MV-4-11 (cell line): Measurements from ENCODE around the gene ERC2.
A peak's percentile ranks its signal among the peaks of the same experiment; 100 is the strongest.

Experiments
- DNase-seq: peaks from one replicate; lab custom pipeline; 2025; lab: John Stamatoyannopoulos, UW

The ERC2 gene

GRCh38 chr3:56424885-56425284 lies 43.4 kb downstream of the ERC2 start:
- DNase-seq: no peak

GRCh38 chr3:56424336-56424735 lies 43.9 kb downstream of the ERC2 start:
- DNase-seq: no peak

- no peak for DNase-seq
Measured at GRCh38 chr3:56423661-56424099, 44.6 kb downstream of the ERC2 start.

GRCh38 chr3:56422316-56422715 lies 46.0 kb downstream of the ERC2 start:
- DNase-seq: no peak

- DNase-seq: no peak
Measured at GRCh38 chr3:56421205-56421604, 47.1 kb downstream of the ERC2 start.

- DNase-seq: no peak
Measured at GRCh38 chr3:56415652-56416051, 52.6 kb downstream of the ERC2 start.

- DNase-seq: no peak
Measured at GRCh38 chr3:56413911-56414310, 54.4 kb downstream of the ERC2 start.

- DNase-seq: no peak
Measured at GRCh38 chr3:56411166-56411565, 57.1 kb downstream of the ERC2 start.

GRCh38 chr3:56410576-56410975 lies 57.7 kb downstream of the ERC2 start:
- DNase-seq: no peak

GRCh38 chr3:56409790-56410189 lies 58.5 kb downstream of the ERC2 start:
- DNase-seq: no peak

- no peak for DNase-seq
Measured at GRCh38 chr3:56408761-56409196, 59.5 kb downstream of the ERC2 start.

- DNase-seq: no peak
Measured at GRCh38 chr3:56406826-56407515, 61.3 kb downstream of the ERC2 start.

- no peak for DNase-seq
Measured at GRCh38 chr3:56404884-56405283, 63.4 kb downstream of the ERC2 start.

- DNase-seq: no peak
Measured at GRCh38 chr3:56398659-56399058, 69.6 kb downstream of the ERC2 start.

GRCh38 chr3:56397798-56398197 lies 70.5 kb downstream of the ERC2 start:
- DNase-seq: no peak

GRCh38 chr3:56389183-56389830 lies 79.0 kb downstream of the ERC2 start:
- no peak for DNase-seq

- DNase-seq: no peak
Measured at GRCh38 chr3:56383092-56383491, 85.2 kb downstream of the ERC2 start.

- DNase-seq: no peak
Measured at GRCh38 chr3:56379723-56380287, 88.5 kb downstream of the ERC2 start.

- DNase-seq: peak; percentile 82
Measured at GRCh38 chr3:56375654-56376053, 92.6 kb downstream of the ERC2 start.

GRCh38 chr3:56373386-56373785 lies 94.9 kb downstream of the ERC2 start:
- no peak for DNase-seq

- DNase-seq: no peak
Measured at GRCh38 chr3:56370991-56371775, 97.1 kb downstream of the ERC2 start.

GRCh38 chr3:56369914-56370313 lies 98.4 kb downstream of the ERC2 start:
- no peak for DNase-seq

GRCh38 chr3:56368846-56369245 lies 99.4 kb downstream of the ERC2 start:
- no peak for DNase-seq
